Neutrophil (primary cell): ENCODE results near the gene NAALADL2.

ENCODE experiments used
- H3K27ac ChIP-seq: fragments of 200-600 bp; sonication (generic); 2 replicates; pipeline ENCODE4 v1.5.1; 2016; ENCODE audit warnings: mild to moderate bottlenecking, moderate library complexity
- H3K27me3 ChIP-seq: fragments of 200-600 bp; sonication (generic); 2 replicates; pipeline ENCODE4 v1.6.0; 2016; ENCODE audit warnings: mild to moderate bottlenecking
- H3K36me3 ChIP-seq: fragments of 200-600 bp; sonication (generic); 2 replicates; pipeline ENCODE4 v1.5.1; 2017
- H3K4me1 ChIP-seq, 2 experiments: fragments of 200-600 bp in 1 of 2; sonication (generic) in 1 of 2; 1 replicate in 1 of 2; 2 replicates in 1 of 2; pipeline versions ENCODE4 v1.5.1 to v1.6.1; 2013 to 2016; ENCODE audit warnings: low read depth in 1 of 2, low read length in 1 of 2, mild to moderate bottlenecking in 1 of 2, moderate library complexity in 1 of 2; ENCODE audit not compliant: control insufficient read depth in 1 of 2, insufficient read depth in 1 of 2
- H3K4me3 ChIP-seq, 2 experiments: fragments of 200-600 bp in 1 of 2; sonication (generic) in 1 of 2; 1 replicate in 1 of 2; 2 replicates in 1 of 2; pipeline ENCODE4 v1.5.1; 2013 to 2016; ENCODE audit warnings: low read depth in 1 of 2, low read length in 1 of 2, mild to moderate bottlenecking in 1 of 2, moderate library complexity in 1 of 2
- H3K9me3 ChIP-seq: fragments of 200-600 bp; sonication (generic); 2 replicates; pipeline ENCODE4 v1.5.1; 2016
- CTCF ChIP-seq: fragments of 200-600 bp; sonication (generic); IDR thresholded peaks from 2 replicates; pipeline ENCODE4 v1.5.1; 2016; ENCODE audit warnings: antibody characterized with exemption

The NAALADL2 gene

GRCh38 chr3:175692256-175692655, 833.1 kb downstream of the NAALADL2 start:
- no peaks in the 10 kb centered on the region for H3K9me3 ChIP-seq
- H3K27ac ChIP-seq: no peak overlapping the region
- H3K36me3 ChIP-seq: no peaks in the 10 kb centered on the region
- no peak overlapping the region for H3K4me3 ChIP-seq
- no peak for TF ChIP-seq CTCF
- no peaks in the 10 kb centered on the region for H3K4me1 ChIP-seq
- no peaks in the 10 kb centered on the region for H3K27me3 ChIP-seq

GRCh38 chr3:175695251-175695650, 836.1 kb downstream of the NAALADL2 start:
- Histone ChIP-seq H3K36me3 (no peaks in the 10 kb centered on the region), H3K27ac (no peak overlapping the region), H3K27me3 (no peaks in the 10 kb centered on the region), H3K4me1 (no peaks in the 10 kb centered on the region), H3K4me3 (no peak overlapping the region), H3K9me3 (no peaks in the 10 kb centered on the region)
- no peak for TF ChIP-seq CTCF

- Histone ChIP-seq H3K27me3 (no peaks in the 10 kb centered on the region), H3K4me1 (no peaks in the 10 kb centered on the region), H3K9me3 (no peaks in the 10 kb centered on the region), H3K36me3 (no peaks in the 10 kb centered on the region), H3K27ac (no peak overlapping the region), H3K4me3 (no peak overlapping the region)
- no peak for TF ChIP-seq CTCF
Measured at GRCh38 chr3:175702956-175703355, 843.8 kb downstream of the NAALADL2 start.

GRCh38 chr3:175704366-175705055, 845.4 kb downstream of the NAALADL2 start:
- no peak for TF ChIP-seq CTCF
- Histone ChIP-seq H3K36me3 (no peaks in the 10 kb centered on the region), H3K4me3 (no peak overlapping the region), H3K9me3 (no peaks in the 10 kb centered on the region), H3K27ac (no peak overlapping the region), H3K27me3 (no peaks in the 10 kb centered on the region), H3K4me1 (no peaks in the 10 kb centered on the region)

- no peaks in the 10 kb centered on the region for H3K4me1 ChIP-seq
- no peak for TF ChIP-seq CTCF
- H3K27ac ChIP-seq: no peak overlapping the region
- no peaks in the 10 kb centered on the region for H3K27me3 ChIP-seq
- H3K9me3 ChIP-seq: no peaks in the 10 kb centered on the region
- H3K4me3 ChIP-seq: no peak overlapping the region
- H3K36me3 ChIP-seq: no peaks in the 10 kb centered on the region
Measured at GRCh38 chr3:175713268-175713667, 854.1 kb downstream of the NAALADL2 start.
